ENCODE results near the gene BRAF. TPM values are rescaled to one million over a fixed set of nuclear protein-coding genes. Genes with fewer than 3 reads are reported as not detected.
"Not testable (repeated sequence)": the region's sequence is repeated elsewhere in the genome, so short reads cannot be mapped to it uniquely, and the experiment has no call there.

Gene BRAF
- total and polyA plus RNA-seq, 2 of the 8 experiments (the other 6 are each of a cell fraction or from before 2014, with no cell fraction given): 11.4 to 32.6 TPM

GRCh38 chr7:140817383-140817782, 107.3 kb downstream of the BRAF start:
- not testable (repeated sequence) for H2BK12ac ChIP-seq (ENCODE audit: low read depth, low read length); FAIRE-seq; H2BK15ac ChIP-seq (ENCODE audit: low read length); H3K18ac ChIP-seq (ENCODE audit: extremely low read depth, low read length); H4K20me1 ChIP-seq (replicated peaks in 1 of 2; ENCODE audit: control insufficient read depth in 1 of 2, insufficient read depth in 2 of 2, low read length in 2 of 2); H3K4me3 ChIP-seq (ENCODE audit: extremely low read depth in 1 of 4, insufficient read depth in 2 of 4, low read depth in 3 of 4, low read length in 4 of 4); H2AFZ ChIP-seq (ENCODE audit: low read length); H3K9me3 ChIP-seq (ENCODE audit: insufficient read depth in 2 of 2, low read depth in 1 of 2, low read length in 1 of 2); H3K23me2 ChIP-seq (ENCODE audit: low read depth, low read length); H4K5ac ChIP-seq (ENCODE audit: insufficient read length, low read depth, low read length); H3K36me3 ChIP-seq (ENCODE audit: control insufficient read depth in 2 of 4, insufficient read depth in 4 of 4, low read length in 3 of 4); H4K8ac ChIP-seq (ENCODE audit: extremely low read depth, insufficient read depth, low read length); H2AK5ac ChIP-seq (ENCODE audit: low read depth, low read length); H3K79me2 ChIP-seq (ENCODE audit: control insufficient read depth in 1 of 2, insufficient read depth in 2 of 2, low read length in 2 of 2); H3K4me1 ChIP-seq (replicated peaks in 1 of 4; ENCODE audit: control insufficient read depth in 3 of 4, insufficient read depth in 4 of 4, low read length in 3 of 4); H4K91ac ChIP-seq (replicated peaks; ENCODE audit: insufficient read length, low read length); H3K9ac ChIP-seq (replicated peaks in 1 of 4; ENCODE audit: extremely low read depth in 1 of 4, low read depth in 3 of 4, low read length in 3 of 4); H3K27me3 ChIP-seq (replicated peaks in 1 of 4; ENCODE audit: control insufficient read depth in 3 of 4, extremely low read depth in 1 of 4, insufficient read depth in 3 of 4, low read length in 3 of 4); DNase-seq (ENCODE audit: low read depth in 1 of 2, low spot score in 2 of 2); H3K14ac ChIP-seq (ENCODE audit: insufficient read length); H3K4ac ChIP-seq (replicated peaks; ENCODE audit: insufficient read length, low read depth, low read length); H3K23ac ChIP-seq (ENCODE audit: insufficient read length); H3K4me2 ChIP-seq (ENCODE audit: insufficient read depth in 1 of 2, low read depth in 2 of 2, low read length in 2 of 2); H3K79me1 ChIP-seq (ENCODE audit: low read depth, low read length); H2BK120ac ChIP-seq (replicated peaks; ENCODE audit: low read depth, low read length); H3K27ac ChIP-seq (ENCODE audit: low read depth, low read length); H3K56ac ChIP-seq (replicated peaks; ENCODE audit: insufficient read length, low read depth, low read length); H2BK20ac ChIP-seq (ENCODE audit: low read length); H2BK5ac ChIP-seq (ENCODE audit: low read depth, low read length)
- POLR2A ChIA-PET (ENCODE audit: partially characterized antibody): interaction anchor here (1.2 kb wide), 1 partner anchor 197 kb away, joined by 3 read pairs; the partner anchor contains the start of gene MRPS33
- CTCF ChIA-PET (ENCODE audit: partially characterized antibody): interaction anchor here (1.1 to 1.5 kb wide), 2 partner anchors 91 to 194 kb away, joined by 3 read pairs; no protein-coding TSS in a partner anchor
